Endothelial cell of umbilical vein (primary cell): ENCODE measurements around the gene CCDC167. TPM values are rescaled to one million over a fixed set of nuclear protein-coding genes. Genes with fewer than 3 reads are reported as not detected.

ENCODE experiments used
- BruUV-seq: library from RNA; stranded (reverse); fragments of 400-500 nt; replicated peaks from 2 replicates; lab custom pipeline; 2021; lab: Mats Ljungman, UMichigan
- CTCF ChIA-PET: fragments of 300-600, 350-600 bp; sonication (Branson Sonifier 250); formaldehyde crosslinking; loops from one replicate; lab custom pipeline; 2021; ENCODE audit warnings: antibody characterized with exemption, inconsistent platforms; lab: Charles Lee
- POLR2A ChIA-PET: fragments of 300-600, 350-600 bp; sonication (Branson Sonifier 250); formaldehyde crosslinking; loops from one replicate; lab custom pipeline; 2021; ENCODE audit warnings: antibody characterized with exemption, inconsistent platforms; lab: Charles Lee
- DNase-seq: peaks from one replicate; pipeline ENCODE4 v3.0.0-alpha.2; 2011; ENCODE audit warnings: low read depth, low spot score
- FAIRE-seq: peaks from 2 replicates; lab custom pipeline; 2011; peaks lifted over from hg19 to GRCh38; lab: Jason Lieb, UNC
- H2AFZ ChIP-seq: 2 replicates; pipeline ENCODE4 v1.6.0; 2012; ENCODE audit warnings: low read depth, low read length, control low read depth, inconsistent platforms
- H3K27ac ChIP-seq: 2 replicates; pipeline ENCODE4 v1.5.1; 2011; ENCODE audit warnings: low read depth, mild to moderate bottlenecking, control low read depth, low read length, moderate library complexity; ENCODE audit not compliant: insufficient read depth
- H3K27me3 ChIP-seq, 2 experiments: 2 replicates each; pipeline versions ENCODE4 v1.6.0 to v1.6.1; 2011; ENCODE audit warnings: low read length in 2 of 2, mixed read lengths in 1 of 2; ENCODE audit not compliant: control insufficient read depth in 2 of 2, insufficient read depth in 2 of 2
- H3K36me3 ChIP-seq, 2 experiments: 2 replicates in 1 of 2; 3 replicates in 1 of 2; pipeline ENCODE4 v1.5.1; 2011; ENCODE audit warnings: low read length in 2 of 2, mild to moderate bottlenecking in 1 of 2, moderate library complexity in 1 of 2; ENCODE audit not compliant: control insufficient read depth in 2 of 2, insufficient read depth in 2 of 2; ENCODE audit errors: extremely low read depth in 1 of 2
- H3K4me1 ChIP-seq: 3 replicates; pipeline ENCODE4 v1.5.1; 2011; ENCODE audit warnings: mild to moderate bottlenecking, low read length; ENCODE audit not compliant: control insufficient read depth, insufficient read depth; ENCODE audit errors: extremely low read depth
- H3K4me2 ChIP-seq: 2 replicates; pipeline ENCODE4 v1.6.1; 2011; ENCODE audit warnings: low read length, control low read depth, mixed read lengths; ENCODE audit not compliant: insufficient read depth
- H3K4me3 ChIP-seq, 3 experiments: fragments of 200-600 bp in 1 of 3; sonication (generic), shearing (Covaris generic) in 1 of 3; replicated peaks in 1 of 3; 2 replicates each; pipeline ENCODE4 v1.5.1; 2011 to 2016; ENCODE audit warnings: control low read depth in 3 of 3, low read length in 3 of 3, mild to moderate bottlenecking in 2 of 3, inconsistent platforms in 1 of 3, low read depth in 1 of 3, moderate library complexity in 1 of 3; ENCODE audit not compliant: insufficient read depth in 1 of 3
- H3K79me2 ChIP-seq: 2 replicates; pipeline ENCODE4 v1.6.0; 2012; ENCODE audit warnings: low read length, inconsistent platforms; ENCODE audit not compliant: control insufficient read depth, insufficient read depth
- H3K9ac ChIP-seq: replicated peaks from 2 replicates; pipeline ENCODE3; 2011; ENCODE audit warnings: low read length, control low read depth; ENCODE audit not compliant: insufficient read depth; ENCODE audit errors: extremely low read depth
- H3K9me1 ChIP-seq: replicated peaks from 3 replicates; pipeline ENCODE4 v1.6.0; 2011; ENCODE audit warnings: mild to moderate bottlenecking, low read length; ENCODE audit not compliant: control insufficient read depth, insufficient read depth; ENCODE audit errors: extremely low read depth
- H3K9me3 ChIP-seq: replicated peaks from 2 replicates; pipeline ENCODE4 v1.5.1; 2012; ENCODE audit warnings: low read length, inconsistent platforms; ENCODE audit not compliant: control insufficient read depth, insufficient read depth
- H4K20me1 ChIP-seq: replicated peaks from 2 replicates; pipeline ENCODE3; 2011; ENCODE audit warnings: mild to moderate bottlenecking, low read length; ENCODE audit not compliant: control insufficient read depth, insufficient read depth; ENCODE audit errors: extremely low read depth
- EZH2 ChIP-seq: IDR thresholded peaks from 2 replicates; pipeline ENCODE4 v1.6.1; 2012; ENCODE audit warnings: borderline replicate concordance, low read depth, mild to moderate bottlenecking, moderate library complexity, low read length, inconsistent platforms; ENCODE audit not compliant: severe bottlenecking
- FOS ChIP-seq: IDR thresholded peaks from 2 replicates; pipeline ENCODE4 v1.6.1; 2011; ENCODE audit warnings: mild to moderate bottlenecking, low read length, moderate library complexity, borderline replicate concordance; ENCODE audit not compliant: insufficient read depth
- GATA2 ChIP-seq: IDR thresholded peaks from 2 replicates; pipeline ENCODE4 v1.7.0; 2011; ENCODE audit warnings: low read depth, mild to moderate bottlenecking, moderate library complexity, mixed read lengths, low read length; ENCODE audit not compliant: insufficient read length, insufficient read depth
- JUN ChIP-seq: IDR thresholded peaks from 2 replicates; pipeline ENCODE4 v1.6.1; 2011; ENCODE audit warnings: borderline replicate concordance, low read depth; ENCODE audit not compliant: insufficient read length, insufficient read depth
- MYC ChIP-seq: IDR thresholded peaks from one replicate; pipeline ENCODE4 v1.6.1; 2011; ENCODE audit warnings: mild to moderate bottlenecking, low read depth, low read length
- POLR2A ChIP-seq: IDR thresholded peaks from 2 replicates; pipeline ENCODE4 v1.6.1; 2012; ENCODE audit warnings: low read depth, mild to moderate bottlenecking, control low read depth, low read length
- POLR2AphosphoS5 ChIP-seq: IDR thresholded peaks from 2 replicates; pipeline ENCODE4 v1.6.1; 2012; ENCODE audit warnings: low read depth, mild to moderate bottlenecking, control low read depth, low read length, moderate library complexity; ENCODE audit not compliant: insufficient read depth
- dilution Hi-C: fragments of 300-500 bp; cut with MboI; formaldehyde crosslinking; loops from one replicate; pipeline ENCODE4 v1.15.0; 2019; ENCODE audit warnings: low sequenced_read_pairs; ENCODE audit not compliant: extremely low pct_ligation_motif_present
- intact Hi-C: fragments of 100-400 bp; cut with micrococcal nuclease; formaldehyde crosslinking; loops from one replicate; pipeline ENCODE4 v1.10.0; 2022
- polyA plus RNA-seq, 4 experiments: library from polyadenylated mRNA; depleted of rRNA in 3 of 4; stranded (reverse) in 3 of 4; unstranded in 1 of 4; fragments of >200 nt; gene quantifications; 2 replicates each; pipeline versions ENCODE4 v1.2.1 to v1.2.3, GENCODE V29; 2011 to 2012; ENCODE audit warnings: missing spikeins in 1 of 4
- total RNA-seq: library from RNA; stranded (reverse); gene quantifications from 2 replicates; pipeline ENCODE4 v1.2.3, GENCODE V29; 2021
- TF ChIP-seq, protein P1 (sequence below), 2 donors: IDR thresholded peaks; 1 replicate in 1 of 2; 2 replicates in 1 of 2; pipeline ENCODE4 v1.5.1; 2011; ENCODE audit warnings: low read length in 2 of 2, mild to moderate bottlenecking in 2 of 2, moderate library complexity in 2 of 2, control low read depth in 1 of 2, inconsistent platforms in 1 of 2, low read depth in 1 of 2; ENCODE audit not compliant: insufficient read depth in 1 of 2; ENCODE audit errors: extremely low read depth in 1 of 2
- TF ChIP-seq, protein P2 (sequence below): IDR thresholded peaks from 2 replicates; pipeline ENCODE4 v1.6.1; 2011; ENCODE audit not compliant: insufficient read depth, insufficient read length

Gene CCDC167
- total and polyA plus RNA-seq, 2 donors (not counting 3 experiments of a cell fraction or from before 2014, with no cell fraction given): 46.6 to 105 TPM

DNA sequence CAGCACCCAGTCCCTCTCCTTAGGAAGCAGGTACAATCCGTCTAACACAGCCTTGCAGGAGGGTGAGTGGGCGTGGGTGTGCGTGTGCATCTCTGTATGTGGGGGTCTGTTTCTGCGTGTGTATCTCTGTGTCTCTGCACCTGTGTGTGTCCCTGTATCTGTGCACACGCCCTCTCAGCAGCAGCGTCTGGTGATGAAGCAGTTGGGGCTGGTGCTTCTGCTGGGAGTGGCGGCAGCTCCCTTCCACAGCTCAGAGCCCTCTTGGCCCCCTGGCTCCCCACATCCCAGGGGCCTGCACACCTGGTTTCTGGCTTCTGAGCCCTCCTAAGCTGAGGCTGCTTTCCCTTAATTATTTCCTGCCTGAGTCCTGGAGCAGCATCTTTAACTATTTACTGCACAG, 49.5 kb upstream of the CCDC167 start:
- H3K27me3 ChIP-seq: no peaks in the 10 kb centered on the region
- no peaks in the 10 kb centered on the region for H4K20me1 ChIP-seq
- TF ChIP-seq GATA2 (no peak), JUN (no peak), EZH2 (no peak)
- TF ChIP-seq, protein P1, sequence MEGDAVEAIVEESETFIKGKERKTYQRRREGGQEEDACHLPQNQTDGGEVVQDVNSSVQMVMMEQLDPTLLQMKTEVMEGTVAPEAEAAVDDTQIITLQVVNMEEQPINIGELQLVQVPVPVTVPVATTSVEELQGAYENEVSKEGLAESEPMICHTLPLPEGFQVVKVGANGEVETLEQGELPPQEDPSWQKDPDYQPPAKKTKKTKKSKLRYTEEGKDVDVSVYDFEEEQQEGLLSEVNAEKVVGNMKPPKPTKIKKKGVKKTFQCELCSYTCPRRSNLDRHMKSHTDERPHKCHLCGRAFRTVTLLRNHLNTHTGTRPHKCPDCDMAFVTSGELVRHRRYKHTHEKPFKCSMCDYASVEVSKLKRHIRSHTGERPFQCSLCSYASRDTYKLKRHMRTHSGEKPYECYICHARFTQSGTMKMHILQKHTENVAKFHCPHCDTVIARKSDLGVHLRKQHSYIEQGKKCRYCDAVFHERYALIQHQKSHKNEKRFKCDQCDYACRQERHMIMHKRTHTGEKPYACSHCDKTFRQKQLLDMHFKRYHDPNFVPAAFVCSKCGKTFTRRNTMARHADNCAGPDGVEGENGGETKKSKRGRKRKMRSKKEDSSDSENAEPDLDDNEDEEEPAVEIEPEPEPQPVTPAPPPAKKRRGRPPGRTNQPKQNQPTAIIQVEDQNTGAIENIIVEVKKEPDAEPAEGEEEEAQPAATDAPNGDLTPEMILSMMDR (IDR thresholded peaks at IDR 0.05; ENCODE audit: extremely low read depth in 1 of 2, insufficient read depth in 1 of 2, low read depth in 1 of 2, low read length in 2 of 2): no peak
- dilution Hi-C loops (no loop called here), intact Hi-C loops (no loop called here)
- ChIA-PET CTCF (interaction anchor here (1.6 to 4.4 kb wide), 2 partner anchors 11 to 17 kb away, joined by 3 to 34 read pairs; no protein-coding TSS in a partner anchor), POLR2A (no interaction called here)
- no peaks in the 10 kb centered on the region for H3K36me3 ChIP-seq
- H3K9me3 ChIP-seq: no peaks in the 10 kb centered on the region
- no peak overlapping the region for H3K27ac ChIP-seq
- no peaks in the 10 kb centered on the region for H3K79me2 ChIP-seq
- no peak overlapping the region for H3K4me3 ChIP-seq
- FAIRE-seq (no peak), DNase-seq (no peak)
- H3K4me1 ChIP-seq: peaks cover 33% of the 10 kb centered on the region
- BruUV-seq: no TSS peak
- no peak overlapping the region for H2AFZ ChIP-seq
- no peak overlapping the region for H3K4me2 ChIP-seq
- no peaks in the 10 kb centered on the region for H3K9me1 ChIP-seq
- no peak overlapping the region for H3K9ac ChIP-seq

DNA sequence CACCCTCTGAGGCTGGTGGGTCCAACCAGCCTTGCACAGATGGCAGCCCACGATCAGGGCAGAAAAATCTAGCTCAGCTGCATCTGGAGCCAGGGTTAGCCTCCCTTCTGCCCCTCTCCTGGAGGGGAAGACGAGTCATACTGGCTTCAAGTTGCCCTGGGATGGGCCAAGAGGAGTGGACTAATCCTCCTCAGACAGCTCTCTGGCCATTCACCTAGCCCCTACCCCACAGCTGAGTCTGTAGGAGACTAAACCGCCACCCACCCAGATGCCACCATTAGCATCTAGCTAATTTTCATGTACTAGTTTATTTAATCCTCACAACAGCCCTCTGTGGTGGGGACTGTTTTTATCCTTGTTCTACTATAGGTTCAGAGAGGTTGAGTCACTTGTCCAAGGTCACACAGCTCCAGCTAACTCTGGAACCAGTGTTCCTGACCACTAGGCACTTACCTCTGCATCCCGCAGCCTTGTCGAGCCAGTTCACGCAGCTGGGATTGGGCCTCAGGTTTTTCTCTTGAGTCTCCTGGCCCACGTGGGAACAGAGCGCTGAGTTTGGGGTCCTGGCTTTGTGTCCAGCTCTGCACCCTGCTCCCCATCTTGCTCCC, 48.5 kb upstream of the CCDC167 start:
- no TSS peak for BruUV-seq
- Histone ChIP-seq H3K4me1 (peaks cover 25% of the 10 kb centered on the region), H2AFZ (peak overlapping the region; percentile 37), H3K9ac (no peak overlapping the region), H3K9me1 (no peaks in the 10 kb centered on the region), H3K27me3 (no peaks in the 10 kb centered on the region), H3K4me3 (no peak overlapping the region), H3K36me3 (no peaks in the 10 kb centered on the region), H3K4me2 (peak overlapping the region; percentile 45), H3K27ac (no peak overlapping the region), H3K79me2 (no peaks in the 10 kb centered on the region), H3K9me3 (no peaks in the 10 kb centered on the region), H4K20me1 (no peaks in the 10 kb centered on the region)
- TF ChIP-seq, protein P2, sequence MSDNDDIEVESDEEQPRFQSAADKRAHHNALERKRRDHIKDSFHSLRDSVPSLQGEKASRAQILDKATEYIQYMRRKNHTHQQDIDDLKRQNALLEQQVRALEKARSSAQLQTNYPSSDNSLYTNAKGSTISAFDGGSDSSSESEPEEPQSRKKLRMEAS: no peak
- TF ChIP-seq MYC: no peak
- no peak for TF ChIP-seq FOS
- no peak for TF ChIP-seq GATA2
- TF ChIP-seq POLR2AphosphoS5: no peak
- TF ChIP-seq POLR2A: no peak
- no peak for TF ChIP-seq EZH2
- no peak for TF ChIP-seq JUN
- TF ChIP-seq, protein P1 (IDR thresholded peaks at IDR 0.05; ENCODE audit: extremely low read depth in 1 of 2, insufficient read depth in 1 of 2, low read depth in 1 of 2, low read length in 2 of 2): no peak
- DNase-seq (no peak), FAIRE-seq (no peak)
- ChIA-PET CTCF (interaction anchor here (0.9 to 4.4 kb wide), 10 partner anchors 8 to 222 kb away, joined by 3 to 34 read pairs (median 4); no protein-coding TSS in a partner anchor), POLR2A (interaction anchor here (1.0 kb wide), 1 partner anchor 75 kb away, joined by 3 read pairs; no protein-coding TSS in a partner anchor)
- intact Hi-C loops: no loop called here
- dilution Hi-C loops: no loop called here
